ENCODE data around the gene XRCC5.

Gene XRCC5

DNA sequence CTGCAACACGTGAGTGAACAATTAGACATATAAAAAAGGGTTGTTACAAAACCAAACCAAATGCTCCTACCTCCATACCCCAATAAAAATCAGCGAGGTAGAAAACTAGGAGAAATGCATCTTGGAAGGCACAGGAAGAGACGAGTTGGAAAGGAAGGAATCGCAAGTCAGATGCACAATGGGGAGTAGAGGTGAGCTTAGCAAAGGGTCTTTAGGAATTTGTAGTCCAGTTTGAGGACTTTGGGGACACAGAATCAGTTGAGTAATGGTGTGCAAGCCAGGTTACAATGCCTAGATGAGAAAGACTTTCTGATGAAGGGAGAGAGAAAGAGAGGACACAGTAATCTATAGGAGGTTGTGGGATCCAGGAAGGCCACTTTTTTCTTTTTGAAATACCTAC is 35.7 kb downstream of the XRCC5 start:
- Histone ChIP-seq H3K27me3 (ENCODE audit: control insufficient read depth, insufficient read depth, low read length) (no peaks in the 10 kb centered on the region), H3K9me3 (ENCODE audit: control insufficient read depth, low read length) (no peaks in the 10 kb centered on the region), H3K4me1 (no peaks in the 10 kb centered on the region), H3K36me3 (ENCODE audit: control insufficient read depth, insufficient read depth, low read length) (no peaks in the 10 kb centered on the region), H3K4me3 (ENCODE audit: low read depth, low read length) (no peak overlapping the region), H2AFZ (no peak overlapping the region), H3K79me2 (peaks cover 5% of the 10 kb centered on the region), H3K4me2 (ENCODE audit: low read length) (no peak overlapping the region), H3K27ac (no peak overlapping the region), H3K9ac (no peak overlapping the region)
- TF ChIP-seq, protein P1, sequence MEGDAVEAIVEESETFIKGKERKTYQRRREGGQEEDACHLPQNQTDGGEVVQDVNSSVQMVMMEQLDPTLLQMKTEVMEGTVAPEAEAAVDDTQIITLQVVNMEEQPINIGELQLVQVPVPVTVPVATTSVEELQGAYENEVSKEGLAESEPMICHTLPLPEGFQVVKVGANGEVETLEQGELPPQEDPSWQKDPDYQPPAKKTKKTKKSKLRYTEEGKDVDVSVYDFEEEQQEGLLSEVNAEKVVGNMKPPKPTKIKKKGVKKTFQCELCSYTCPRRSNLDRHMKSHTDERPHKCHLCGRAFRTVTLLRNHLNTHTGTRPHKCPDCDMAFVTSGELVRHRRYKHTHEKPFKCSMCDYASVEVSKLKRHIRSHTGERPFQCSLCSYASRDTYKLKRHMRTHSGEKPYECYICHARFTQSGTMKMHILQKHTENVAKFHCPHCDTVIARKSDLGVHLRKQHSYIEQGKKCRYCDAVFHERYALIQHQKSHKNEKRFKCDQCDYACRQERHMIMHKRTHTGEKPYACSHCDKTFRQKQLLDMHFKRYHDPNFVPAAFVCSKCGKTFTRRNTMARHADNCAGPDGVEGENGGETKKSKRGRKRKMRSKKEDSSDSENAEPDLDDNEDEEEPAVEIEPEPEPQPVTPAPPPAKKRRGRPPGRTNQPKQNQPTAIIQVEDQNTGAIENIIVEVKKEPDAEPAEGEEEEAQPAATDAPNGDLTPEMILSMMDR (IDR thresholded peaks at IDR 0.05): no peak

DNA sequence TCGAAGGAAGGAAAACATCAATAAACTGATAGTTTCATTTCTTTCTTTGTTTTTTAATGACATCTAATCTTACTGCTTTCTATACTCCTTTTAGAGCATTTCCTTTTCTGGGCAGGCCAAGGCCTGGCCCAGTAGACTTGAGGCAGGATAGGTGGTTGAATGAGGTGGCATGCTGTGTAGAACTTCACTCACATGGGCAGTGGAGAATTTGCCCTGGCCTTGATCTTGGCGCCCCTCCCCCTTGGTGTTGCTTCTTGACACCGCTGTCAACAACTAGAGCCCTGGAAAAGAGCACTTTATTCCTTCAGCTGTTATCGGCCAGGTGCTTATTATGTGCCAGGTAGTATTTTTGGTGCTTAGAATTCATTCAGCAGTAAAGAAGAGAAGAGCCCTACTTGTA is 37.4 kb downstream of the XRCC5 start:
- Histone ChIP-seq H3K4me3 (ENCODE audit: low read depth, low read length) (no peak overlapping the region), H3K4me2 (ENCODE audit: low read length) (no peak overlapping the region), H3K9me3 (ENCODE audit: control insufficient read depth, low read length) (no peaks in the 10 kb centered on the region), H3K79me2 (peaks cover 10% of the 10 kb centered on the region), H3K9ac (no peak overlapping the region), H2AFZ (no peak overlapping the region), H3K27me3 (ENCODE audit: control insufficient read depth, insufficient read depth, low read length) (no peaks in the 10 kb centered on the region), H3K4me1 (no peaks in the 10 kb centered on the region), H3K36me3 (ENCODE audit: control insufficient read depth, insufficient read depth, low read length) (no peaks in the 10 kb centered on the region), H3K27ac (no peak overlapping the region)
- TF ChIP-seq, protein P1 (IDR thresholded peaks at IDR 0.05): no peak

DNA sequence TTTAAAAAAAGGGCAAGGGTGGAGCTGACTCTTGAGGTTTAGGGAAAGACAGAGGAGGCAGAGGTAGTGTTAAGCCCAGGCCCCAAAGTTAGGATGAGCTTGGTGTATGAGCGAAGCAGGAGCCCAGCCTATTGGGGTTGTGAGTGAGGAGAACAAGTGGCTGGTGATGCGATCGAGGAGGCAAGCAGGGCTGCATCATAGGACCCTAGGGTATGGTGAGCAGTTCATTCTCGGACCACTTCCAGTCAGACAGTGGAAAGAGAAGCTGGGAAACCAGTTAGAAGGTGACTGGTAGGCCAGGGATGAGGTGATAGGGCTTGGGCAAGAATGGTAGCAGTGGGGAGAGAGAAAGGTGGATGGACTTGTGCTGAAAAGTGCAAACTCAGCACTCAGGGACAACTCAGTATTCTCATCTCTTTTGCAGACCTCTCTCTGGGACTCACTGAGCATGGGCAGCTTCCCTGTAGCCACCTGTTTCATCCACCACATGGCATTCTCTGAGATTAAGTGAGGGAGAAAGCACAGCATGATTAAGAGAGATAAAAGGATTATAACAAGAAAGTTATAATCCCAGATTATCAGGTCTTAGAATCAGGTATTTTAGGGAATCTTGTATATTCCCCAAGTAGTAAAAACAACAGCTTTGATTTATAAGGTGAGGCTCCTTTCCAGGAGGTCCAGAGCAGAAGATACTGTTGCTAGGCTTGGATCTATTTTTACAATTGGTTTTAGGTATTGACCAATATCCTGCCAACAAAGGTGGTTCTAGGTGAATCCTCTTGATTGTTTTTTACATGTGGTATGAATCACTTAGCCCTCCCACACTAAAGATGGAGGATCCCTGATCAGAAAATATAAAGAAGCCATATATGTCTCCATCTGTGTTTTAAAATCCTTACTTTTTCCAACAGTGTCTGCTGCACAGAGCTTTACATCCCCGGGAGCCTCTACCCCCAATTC is 38.3 kb downstream of the XRCC5 start:
- no peak overlapping the region for H3K4me2 ChIP-seq (ENCODE audit: low read length)
- H3K9ac ChIP-seq: no peak overlapping the region
- TF ChIP-seq, protein P1 (IDR thresholded peaks at IDR 0.05): no peak
- peaks cover 11% of the 10 kb centered on the region for H3K79me2 ChIP-seq
- H3K4me3 ChIP-seq (ENCODE audit: low read depth, low read length): no peak overlapping the region
- no peak overlapping the region for H2AFZ ChIP-seq
- H3K36me3 ChIP-seq (ENCODE audit: control insufficient read depth, insufficient read depth, low read length): no peaks in the 10 kb centered on the region
- H3K27me3 ChIP-seq (ENCODE audit: control insufficient read depth, insufficient read depth, low read length): no peaks in the 10 kb centered on the region
- no peak overlapping the region for H3K27ac ChIP-seq
- no peaks in the 10 kb centered on the region for H3K4me1 ChIP-seq
- no peaks in the 10 kb centered on the region for H3K9me3 ChIP-seq (ENCODE audit: control insufficient read depth, low read length)

DNA sequence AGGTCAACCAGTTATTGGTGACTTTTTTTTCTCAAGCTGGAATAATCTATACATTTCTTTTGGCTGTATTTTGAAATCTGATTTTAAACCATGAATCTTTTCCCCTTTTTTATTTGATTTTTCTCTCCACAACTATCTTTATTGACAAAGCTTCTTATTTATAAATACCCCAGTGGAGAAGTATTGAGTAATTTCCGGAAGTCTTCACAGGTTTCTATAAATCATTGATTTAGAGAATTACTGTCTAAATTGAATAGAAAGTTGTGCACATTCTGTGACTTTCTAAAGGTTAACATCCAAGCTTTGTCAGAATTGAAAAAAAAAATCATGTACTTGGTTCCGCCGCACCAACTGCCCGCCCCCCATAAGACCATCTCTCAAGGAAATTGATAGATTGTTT is 39.8 kb downstream of the XRCC5 start:
- Histone ChIP-seq H3K4me2 (ENCODE audit: low read length) (no peak overlapping the region), H3K36me3 (ENCODE audit: control insufficient read depth, insufficient read depth, low read length) (no peaks in the 10 kb centered on the region), H3K4me3 (ENCODE audit: low read depth, low read length) (no peak overlapping the region), H3K4me1 (no peaks in the 10 kb centered on the region), H3K9me3 (ENCODE audit: control insufficient read depth, low read length) (no peaks in the 10 kb centered on the region), H3K27me3 (ENCODE audit: control insufficient read depth, insufficient read depth, low read length) (no peaks in the 10 kb centered on the region), H2AFZ (no peak overlapping the region), H3K9ac (no peak overlapping the region), H3K79me2 (peaks cover 11% of the 10 kb centered on the region), H3K27ac (no peak overlapping the region)
- TF ChIP-seq, protein P1 (IDR thresholded peaks at IDR 0.05): no peak

DNA sequence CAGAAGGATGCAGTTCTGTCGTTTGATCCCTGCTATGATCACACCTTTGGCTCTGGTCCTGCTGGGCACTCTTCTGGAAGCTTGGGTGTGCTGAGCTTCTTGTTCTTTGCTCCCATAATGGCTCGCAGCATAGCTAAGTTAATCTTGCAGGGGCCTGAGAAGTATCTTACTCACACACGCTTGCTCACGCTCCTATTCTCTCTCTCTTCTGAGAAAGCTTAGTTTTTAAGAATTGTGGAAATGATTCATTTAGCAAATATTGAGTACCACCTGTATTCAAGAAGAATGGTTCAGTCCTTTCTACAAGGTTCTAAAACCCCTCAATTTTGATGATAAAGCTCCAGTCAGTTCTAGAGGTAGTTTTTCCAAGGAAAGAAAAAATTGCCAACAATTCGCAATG is 40.6 kb downstream of the XRCC5 start:
- Histone ChIP-seq H3K9ac (no peak overlapping the region), H3K36me3 (ENCODE audit: control insufficient read depth, insufficient read depth, low read length) (no peaks in the 10 kb centered on the region), H3K9me3 (ENCODE audit: control insufficient read depth, low read length) (no peaks in the 10 kb centered on the region), H2AFZ (no peak overlapping the region), H3K4me3 (ENCODE audit: low read depth, low read length) (no peak overlapping the region), H3K4me1 (no peaks in the 10 kb centered on the region), H3K79me2 (peaks cover 10% of the 10 kb centered on the region), H3K27ac (no peak overlapping the region), H3K4me2 (ENCODE audit: low read length) (no peak overlapping the region), H3K27me3 (ENCODE audit: control insufficient read depth, insufficient read depth, low read length) (no peaks in the 10 kb centered on the region)
- TF ChIP-seq, protein P1 (IDR thresholded peaks at IDR 0.05): no peak
